Measurements from ENCODE around the gene AFP.

DNA sequence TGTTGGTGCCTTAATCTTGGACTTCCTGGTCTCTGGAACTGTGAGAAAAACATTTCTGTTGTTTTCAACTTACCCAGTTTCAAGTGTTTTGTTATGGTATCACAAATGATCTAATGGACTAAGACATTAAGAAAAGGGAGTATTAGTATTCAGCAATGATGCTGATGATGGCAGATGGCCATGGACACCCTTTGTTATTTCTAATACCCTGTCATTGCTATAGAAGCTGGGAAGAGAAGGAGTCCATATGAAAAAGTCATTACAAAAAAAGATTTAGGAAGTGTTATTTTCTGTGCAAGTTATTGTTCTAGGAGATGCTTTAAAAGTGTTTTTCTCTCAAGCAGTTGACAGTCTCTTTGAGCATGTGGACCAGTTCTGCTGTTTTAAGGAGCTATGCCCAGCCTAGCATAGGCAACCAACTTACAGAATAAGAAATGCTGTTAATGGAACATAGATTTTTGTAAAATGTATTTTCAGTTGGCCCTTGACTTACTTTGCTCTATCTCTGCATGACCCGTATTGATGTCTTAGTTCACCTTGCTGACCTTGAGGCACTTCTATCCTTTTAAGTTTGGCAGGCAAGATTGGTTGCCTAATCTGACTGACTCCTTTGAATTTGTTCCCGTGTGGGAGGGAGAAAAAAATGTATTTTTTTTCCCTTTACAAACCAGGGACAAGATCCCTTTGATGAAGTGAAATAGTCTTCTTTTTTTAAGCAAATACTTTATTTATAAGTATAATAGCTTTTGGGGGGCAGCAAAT lies 6.0 kb upstream of the AFP start:
- TF ChIP-seq, protein P1, sequence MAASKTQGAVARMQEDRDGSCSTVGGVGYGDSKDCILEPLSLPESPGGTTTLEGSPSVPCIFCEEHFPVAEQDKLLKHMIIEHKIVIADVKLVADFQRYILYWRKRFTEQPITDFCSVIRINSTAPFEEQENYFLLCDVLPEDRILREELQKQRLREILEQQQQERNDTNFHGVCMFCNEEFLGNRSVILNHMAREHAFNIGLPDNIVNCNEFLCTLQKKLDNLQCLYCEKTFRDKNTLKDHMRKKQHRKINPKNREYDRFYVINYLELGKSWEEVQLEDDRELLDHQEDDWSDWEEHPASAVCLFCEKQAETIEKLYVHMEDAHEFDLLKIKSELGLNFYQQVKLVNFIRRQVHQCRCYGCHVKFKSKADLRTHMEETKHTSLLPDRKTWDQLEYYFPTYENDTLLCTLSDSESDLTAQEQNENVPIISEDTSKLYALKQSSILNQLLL (CRISPR knock-in tag; IDR thresholded peaks at IDR 0.05; ENCODE audit: borderline replicate concordance) = no peak
- TF ChIP-seq, protein P2, sequence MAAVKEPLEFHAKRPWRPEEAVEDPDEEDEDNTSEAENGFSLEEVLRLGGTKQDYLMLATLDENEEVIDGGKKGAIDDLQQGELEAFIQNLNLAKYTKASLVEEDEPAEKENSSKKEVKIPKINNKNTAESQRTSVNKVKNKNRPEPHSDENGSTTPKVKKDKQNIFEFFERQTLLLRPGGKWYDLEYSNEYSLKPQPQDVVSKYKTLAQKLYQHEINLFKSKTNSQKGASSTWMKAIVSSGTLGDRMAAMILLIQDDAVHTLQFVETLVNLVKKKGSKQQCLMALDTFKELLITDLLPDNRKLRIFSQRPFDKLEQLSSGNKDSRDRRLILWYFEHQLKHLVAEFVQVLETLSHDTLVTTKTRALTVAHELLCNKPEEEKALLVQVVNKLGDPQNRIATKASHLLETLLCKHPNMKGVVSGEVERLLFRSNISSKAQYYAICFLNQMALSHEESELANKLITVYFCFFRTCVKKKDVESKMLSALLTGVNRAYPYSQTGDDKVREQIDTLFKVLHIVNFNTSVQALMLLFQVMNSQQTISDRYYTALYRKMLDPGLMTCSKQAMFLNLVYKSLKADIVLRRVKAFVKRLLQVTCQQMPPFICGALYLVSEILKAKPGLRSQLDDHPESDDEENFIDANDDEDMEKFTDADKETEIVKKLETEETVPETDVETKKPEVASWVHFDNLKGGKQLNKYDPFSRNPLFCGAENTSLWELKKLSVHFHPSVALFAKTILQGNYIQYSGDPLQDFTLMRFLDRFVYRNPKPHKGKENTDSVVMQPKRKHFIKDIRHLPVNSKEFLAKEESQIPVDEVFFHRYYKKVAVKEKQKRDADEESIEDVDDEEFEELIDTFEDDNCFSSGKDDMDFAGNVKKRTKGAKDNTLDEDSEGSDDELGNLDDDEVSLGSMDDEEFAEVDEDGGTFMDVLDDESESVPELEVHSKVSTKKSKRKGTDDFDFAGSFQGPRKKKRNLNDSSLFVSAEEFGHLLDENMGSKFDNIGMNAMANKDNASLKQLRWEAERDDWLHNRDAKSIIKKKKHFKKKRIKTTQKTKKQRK (IDR thresholded peaks at IDR 0.05; ENCODE audit: borderline replicate concordance, low read depth, low read length) = no peak
- no peak for TF ChIP-seq SMC3 (conservative IDR thresholded peaks at IDR 0.05; ENCODE audit: insufficient read depth, low read depth, low read length)
- TF ChIP-seq, protein P3, sequence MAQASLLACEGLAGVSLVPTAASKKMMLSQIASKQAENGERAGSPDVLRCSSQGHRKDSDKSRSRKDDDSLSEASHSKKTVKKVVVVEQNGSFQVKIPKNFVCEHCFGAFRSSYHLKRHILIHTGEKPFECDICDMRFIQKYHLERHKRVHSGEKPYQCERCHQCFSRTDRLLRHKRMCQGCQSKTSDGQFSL (CRISPR knock-in tag; IDR thresholded peaks at IDR 0.05) = no peak
- TF ChIP-seq, protein P3 (tag; IDR thresholded peaks at IDR 0.05) = no peak
- TF ChIP-seq, protein P4, sequence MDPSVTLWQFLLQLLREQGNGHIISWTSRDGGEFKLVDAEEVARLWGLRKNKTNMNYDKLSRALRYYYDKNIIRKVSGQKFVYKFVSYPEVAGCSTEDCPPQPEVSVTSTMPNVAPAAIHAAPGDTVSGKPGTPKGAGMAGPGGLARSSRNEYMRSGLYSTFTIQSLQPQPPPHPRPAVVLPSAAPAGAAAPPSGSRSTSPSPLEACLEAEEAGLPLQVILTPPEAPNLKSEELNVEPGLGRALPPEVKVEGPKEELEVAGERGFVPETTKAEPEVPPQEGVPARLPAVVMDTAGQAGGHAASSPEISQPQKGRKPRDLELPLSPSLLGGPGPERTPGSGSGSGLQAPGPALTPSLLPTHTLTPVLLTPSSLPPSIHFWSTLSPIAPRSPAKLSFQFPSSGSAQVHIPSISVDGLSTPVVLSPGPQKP (CRISPR knock-in tag; IDR thresholded peaks at IDR 0.05) = no peak
- TF ChIP-seq ZNF124 (CRISPR knock-in tag; IDR thresholded peaks at IDR 0.05) = no peak
- no peak for TF ChIP-seq POLR2A (conservative IDR thresholded peaks at IDR 0.05)
- TF ChIP-seq, protein P5, sequence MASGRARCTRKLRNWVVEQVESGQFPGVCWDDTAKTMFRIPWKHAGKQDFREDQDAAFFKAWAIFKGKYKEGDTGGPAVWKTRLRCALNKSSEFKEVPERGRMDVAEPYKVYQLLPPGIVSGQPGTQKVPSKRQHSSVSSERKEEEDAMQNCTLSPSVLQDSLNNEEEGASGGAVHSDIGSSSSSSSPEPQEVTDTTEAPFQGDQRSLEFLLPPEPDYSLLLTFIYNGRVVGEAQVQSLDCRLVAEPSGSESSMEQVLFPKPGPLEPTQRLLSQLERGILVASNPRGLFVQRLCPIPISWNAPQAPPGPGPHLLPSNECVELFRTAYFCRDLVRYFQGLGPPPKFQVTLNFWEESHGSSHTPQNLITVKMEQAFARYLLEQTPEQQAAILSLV (tag; IDR thresholded peaks at IDR 0.05) = no peak
- TF ChIP-seq, protein P6, sequence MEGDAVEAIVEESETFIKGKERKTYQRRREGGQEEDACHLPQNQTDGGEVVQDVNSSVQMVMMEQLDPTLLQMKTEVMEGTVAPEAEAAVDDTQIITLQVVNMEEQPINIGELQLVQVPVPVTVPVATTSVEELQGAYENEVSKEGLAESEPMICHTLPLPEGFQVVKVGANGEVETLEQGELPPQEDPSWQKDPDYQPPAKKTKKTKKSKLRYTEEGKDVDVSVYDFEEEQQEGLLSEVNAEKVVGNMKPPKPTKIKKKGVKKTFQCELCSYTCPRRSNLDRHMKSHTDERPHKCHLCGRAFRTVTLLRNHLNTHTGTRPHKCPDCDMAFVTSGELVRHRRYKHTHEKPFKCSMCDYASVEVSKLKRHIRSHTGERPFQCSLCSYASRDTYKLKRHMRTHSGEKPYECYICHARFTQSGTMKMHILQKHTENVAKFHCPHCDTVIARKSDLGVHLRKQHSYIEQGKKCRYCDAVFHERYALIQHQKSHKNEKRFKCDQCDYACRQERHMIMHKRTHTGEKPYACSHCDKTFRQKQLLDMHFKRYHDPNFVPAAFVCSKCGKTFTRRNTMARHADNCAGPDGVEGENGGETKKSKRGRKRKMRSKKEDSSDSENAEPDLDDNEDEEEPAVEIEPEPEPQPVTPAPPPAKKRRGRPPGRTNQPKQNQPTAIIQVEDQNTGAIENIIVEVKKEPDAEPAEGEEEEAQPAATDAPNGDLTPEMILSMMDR (IDR thresholded peaks at IDR 0.05 in 2 of 3, conservative IDR thresholded peaks at IDR 0.05 in 1 of 3; ENCODE audit: insufficient read depth in 2 of 3, low read depth in 1 of 3, low read length in 3 of 3) = no peak
